NOMO-1 treated with dmso at 0.1 percent for 144 hours (cell line): ENCODE results near the gene ARX.

Experiments used
- DNase-seq: peaks from one replicate; lab custom pipeline; 2025; ENCODE audit not compliant: unreplicated experiment; lab: John Stamatoyannopoulos, UW

ARX gene

DNA sequence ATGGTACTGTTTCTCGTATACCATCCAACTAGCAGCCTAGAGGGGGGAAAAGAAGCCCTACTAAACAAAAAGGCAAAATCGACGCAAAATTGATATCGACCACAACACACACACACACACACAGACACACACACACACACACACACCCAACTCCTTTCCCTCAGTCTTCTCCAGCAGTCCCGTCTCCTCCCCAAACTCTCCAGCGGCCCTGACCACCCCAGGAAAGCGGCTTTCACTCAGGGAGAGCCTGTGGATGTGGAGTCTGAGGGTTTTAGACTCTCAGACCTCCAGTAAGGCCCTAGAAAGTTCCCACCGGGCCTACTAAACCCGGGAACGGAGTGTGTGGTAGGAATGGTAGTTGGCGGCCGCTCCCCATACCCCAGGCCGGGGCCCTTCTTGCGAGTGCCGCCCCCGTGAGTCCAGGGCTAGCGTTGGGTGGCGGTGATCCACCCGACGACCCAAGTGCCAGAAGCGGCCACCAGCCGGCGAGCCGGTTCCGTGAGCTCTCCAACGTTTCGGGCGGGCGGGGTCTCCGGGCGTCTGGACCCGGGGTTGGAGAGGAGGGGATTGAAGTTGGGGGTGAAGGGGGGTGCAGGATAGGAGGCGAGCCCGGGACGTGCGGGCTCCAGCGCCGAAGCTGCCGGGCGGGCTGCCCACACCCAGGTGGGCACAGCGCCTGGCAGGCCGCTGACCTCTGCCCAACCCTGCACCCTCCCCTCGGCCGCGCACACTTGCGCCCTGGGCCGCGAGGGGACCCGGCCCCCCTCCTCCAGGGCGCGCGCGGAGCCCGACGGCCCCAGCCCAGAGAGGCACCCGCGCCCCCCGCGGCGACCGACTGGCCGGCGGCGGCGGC lies 13.7 kb downstream of the ARX start:
- DNase-seq: no peak

DNA sequence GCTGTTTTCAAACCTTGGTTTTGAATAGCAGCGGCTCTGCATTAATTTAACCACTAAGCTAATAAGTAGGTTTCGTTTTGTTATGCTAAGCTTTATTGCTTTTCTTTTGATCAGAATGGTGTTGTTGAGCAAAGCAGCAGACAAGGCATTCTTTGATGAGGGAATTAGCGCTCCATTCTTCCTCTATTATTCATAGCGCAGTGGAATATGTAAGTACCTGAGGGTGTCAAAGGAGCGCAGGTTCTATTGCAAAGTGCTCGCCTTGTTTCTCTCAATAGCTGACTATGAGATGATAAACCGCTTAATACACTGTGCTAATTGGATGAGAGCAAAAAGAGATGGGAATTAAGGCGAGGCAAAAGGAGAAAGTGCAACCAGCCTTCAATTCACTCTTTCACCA lies 16.3 kb downstream of the ARX start:
- DNase-seq: no peak

DNA sequence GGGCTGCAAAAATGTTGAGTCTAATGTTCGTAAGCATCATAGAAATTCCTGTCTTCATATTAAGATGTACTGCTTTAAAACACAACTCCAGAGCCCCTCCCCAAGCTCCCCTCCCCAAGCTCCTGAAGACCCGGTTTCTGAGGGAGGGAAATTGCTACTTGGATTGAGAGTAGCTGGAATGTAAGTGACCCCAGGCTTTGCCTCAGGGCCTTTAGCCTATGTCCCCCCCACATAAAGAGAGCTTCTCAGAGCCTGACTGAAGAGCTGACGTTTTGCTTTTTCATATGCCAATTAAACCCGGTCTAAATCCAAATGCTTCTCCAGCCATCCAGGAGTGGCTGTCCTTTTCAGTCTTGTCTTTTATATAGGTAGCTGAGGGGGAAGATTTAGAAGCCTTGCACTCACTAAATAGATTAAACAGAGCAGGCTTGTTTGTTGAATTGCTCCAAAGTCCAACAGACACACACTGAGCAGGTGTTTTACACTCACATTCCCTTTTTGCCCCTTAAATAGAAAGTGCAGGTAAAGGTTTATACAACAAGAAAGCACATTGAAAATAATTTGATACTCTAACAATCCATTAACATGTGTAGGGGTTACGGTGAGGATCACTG lies 19.6 kb downstream of the ARX start:
- DNase-seq: no peak

DNA sequence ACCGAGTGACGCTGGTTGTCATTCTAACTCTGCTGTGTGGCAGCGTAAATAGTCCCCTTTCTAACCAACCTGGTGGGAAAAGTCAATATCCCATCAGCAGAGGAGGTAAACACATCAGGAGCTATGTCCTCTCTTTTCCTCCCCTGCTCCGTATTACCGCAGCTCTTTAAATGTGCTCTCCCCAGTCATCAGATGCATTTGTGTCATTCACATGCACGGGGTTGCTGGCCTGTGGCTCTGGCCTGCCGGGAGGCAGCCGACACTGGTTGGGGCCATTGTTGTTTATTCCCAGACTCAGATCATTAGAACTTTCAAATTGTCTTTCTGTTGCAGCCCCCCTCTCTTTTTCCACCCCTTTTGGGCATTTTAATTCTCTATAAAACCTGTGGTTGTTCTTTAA lies 21.9 kb downstream of the ARX start:
- no peak for DNase-seq

DNA sequence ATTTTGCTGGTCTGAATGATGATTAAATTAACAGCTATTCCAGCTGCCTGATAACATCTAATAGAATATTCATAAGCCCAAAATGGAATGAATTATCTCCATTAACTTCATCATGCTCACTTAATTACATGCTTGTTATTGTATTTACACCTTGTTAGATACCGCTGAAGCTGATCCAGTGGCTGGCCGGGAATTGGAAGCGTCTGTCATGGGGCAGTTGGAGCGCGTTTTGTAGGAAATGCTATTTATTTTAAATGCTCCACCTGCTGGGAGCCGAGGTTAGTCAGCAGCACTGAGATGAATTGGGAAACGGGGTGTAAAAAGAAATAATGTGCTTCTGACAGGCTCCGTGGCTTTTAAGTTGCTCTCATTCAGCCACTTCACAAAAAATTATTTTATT lies 25.2 kb downstream of the ARX start:
- no peak for DNase-seq

DNA sequence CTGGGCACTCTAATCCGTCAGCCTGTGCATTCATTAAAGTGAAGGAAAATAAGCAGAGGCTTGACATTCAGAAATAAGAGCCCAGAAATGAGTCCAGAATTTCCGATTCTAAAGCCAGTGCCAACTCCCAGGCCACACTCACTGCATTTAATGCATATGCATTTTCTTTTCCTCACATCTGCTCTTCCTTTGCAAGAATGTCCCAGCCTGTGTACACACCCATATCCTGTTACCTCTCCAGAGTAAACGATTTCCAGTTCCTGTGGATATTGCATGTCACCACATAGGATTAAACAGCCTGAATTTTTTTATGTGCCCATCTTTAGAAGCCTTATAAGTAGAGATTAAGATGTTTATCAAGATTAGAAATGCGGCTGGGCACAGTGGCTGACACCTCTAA lies 27.5 kb downstream of the ARX start:
- no peak for DNase-seq

DNA sequence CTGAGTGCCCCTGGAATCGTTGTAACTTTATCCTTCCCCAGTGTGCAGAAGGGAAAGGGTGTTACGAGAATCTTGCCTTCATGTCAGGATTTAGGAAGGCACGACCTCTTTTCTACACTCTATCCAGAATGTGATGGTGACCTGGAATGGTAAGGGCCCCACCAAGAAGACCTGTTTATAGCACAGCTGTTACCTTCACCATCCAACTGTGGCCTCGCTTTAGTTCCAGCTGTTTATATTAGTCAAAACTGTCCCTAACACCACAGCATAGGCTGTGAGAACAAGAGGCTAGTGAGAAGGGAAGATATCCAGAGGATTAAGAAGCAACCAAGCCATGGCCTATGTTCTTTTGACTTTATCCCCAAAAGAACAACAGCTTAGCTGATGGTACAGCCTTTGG lies 28.0 kb downstream of the ARX start:
- DNase-seq: no peak

DNA sequence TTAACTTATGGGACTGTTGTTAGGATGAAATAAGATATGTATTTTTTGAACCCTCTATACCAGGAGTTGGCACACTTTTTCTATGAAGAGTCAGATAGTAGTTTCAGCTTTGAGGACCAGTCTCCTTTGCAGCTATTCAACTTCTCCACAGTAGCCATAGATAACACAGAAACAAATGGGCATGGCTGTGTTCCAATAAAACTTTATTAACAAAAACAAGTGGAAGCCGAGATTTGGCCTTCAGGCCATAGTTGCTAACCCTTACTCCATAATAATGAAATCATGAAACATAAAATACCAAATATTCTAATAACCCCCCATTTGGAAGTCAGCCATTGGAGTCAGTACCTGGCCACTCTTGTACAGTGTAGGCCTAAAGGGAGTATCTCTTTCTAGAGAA lies 30.6 kb downstream of the ARX start:
- DNase-seq: no peak

DNA sequence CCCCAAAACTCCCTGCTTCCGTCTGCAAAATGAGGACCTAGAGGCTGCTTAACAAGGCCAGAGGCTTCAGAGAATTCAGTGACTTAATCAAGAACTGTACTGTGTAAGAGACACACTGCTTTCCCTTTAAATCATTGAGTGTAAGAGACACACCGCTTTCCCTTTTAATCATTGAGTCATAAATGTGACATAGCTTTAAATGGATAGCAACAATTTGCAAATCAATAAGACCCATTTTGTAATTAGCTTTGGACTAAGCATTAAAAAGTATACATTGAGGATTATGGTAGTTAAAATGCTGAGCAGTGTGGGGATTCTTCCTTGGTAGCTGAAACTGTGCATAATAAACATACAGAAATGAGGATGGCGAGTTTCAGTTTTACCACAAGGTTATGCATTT lies 31.8 kb downstream of the ARX start:
- no peak for DNase-seq

DNA sequence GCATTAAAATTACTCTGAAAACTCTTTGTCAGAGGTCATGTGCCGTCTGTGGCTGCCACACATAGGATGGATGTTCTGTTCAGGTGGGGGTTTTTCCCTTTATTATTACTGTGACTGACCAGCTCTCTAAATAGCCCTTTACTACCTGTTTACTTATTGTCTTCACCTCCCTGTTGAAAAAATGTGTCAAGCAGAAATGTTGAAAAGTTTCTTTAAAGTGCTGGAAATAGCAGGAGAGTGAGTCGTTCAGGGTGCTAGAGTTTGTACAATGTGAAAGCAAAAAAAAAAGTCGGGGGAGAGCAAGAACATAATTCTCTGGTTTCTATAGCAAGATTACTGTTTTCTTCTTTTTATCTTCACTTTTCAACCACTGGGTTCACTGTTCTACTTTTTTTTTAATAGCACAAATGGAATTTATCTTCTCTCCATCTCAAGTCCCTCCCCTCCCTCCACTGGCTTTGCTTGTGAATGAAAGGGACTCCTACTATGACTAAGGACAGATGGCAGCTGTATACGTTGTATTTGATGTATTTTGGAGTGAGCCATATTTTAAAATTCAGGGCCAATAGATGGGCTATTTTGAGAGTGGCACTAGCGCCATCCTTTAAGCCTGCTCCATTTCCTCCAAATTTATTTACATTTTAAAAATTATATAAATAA lies 33.3 kb downstream of the ARX start:
- no peak for DNase-seq

DNA sequence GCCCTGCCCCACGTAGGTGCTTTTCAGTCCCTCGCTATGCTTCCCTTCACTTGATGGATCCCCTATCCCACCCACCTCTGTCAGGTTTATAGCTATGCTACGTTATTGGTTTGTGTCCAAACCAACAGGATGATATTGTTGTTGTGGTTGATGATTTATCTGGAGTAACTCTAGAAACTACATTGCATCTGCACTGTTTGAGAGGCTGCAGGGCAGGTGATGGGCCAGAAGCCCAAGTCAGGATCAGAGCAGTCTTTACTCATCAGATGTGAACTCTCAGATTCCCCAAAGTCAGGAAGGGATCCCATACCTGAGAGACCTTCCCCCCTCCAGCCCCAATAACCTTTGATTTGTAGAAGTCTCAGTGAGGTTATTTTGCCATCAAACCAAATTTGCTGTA lies 34.7 kb downstream of the ARX start:
- no peak for DNase-seq

DNA sequence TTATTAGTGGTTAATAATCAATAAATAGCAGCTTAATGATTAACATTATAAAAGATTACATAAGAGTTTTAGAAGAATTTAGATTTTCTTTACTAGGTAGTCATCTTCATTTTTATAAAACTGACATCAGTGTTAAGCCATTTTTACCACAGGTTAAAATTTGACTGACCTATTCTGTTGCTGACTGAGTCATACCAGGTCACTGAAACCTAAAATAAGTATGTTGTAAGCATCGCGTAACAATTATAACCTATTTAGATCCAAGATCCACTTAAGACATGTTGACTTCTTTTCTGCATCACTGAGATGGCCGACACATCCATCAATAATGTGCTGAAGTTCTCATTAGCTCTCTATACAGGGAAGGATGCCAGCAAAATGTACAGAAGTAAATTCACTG lies 36.7 kb downstream of the ARX start:
- no peak for DNase-seq

DNA sequence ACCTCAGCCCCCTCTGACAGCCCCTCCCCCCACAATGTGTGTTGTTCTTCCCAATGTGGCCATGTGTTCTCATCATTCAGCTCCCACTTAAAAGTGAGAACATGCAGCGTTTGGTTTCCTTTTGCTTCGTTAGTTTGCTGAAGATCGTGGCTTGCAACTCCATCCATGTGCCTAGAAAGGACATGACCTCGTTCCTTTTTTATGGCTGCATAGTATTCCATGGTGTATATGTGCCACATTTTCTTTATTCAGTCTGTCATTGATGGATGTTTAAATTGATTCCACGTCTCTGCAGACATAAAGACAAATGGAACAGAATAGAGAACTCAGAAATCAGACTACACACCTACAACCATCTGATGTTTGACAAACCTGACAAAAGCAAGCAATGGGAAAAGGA lies 46.0 kb downstream of the ARX start:
- no peak for DNase-seq

DNA sequence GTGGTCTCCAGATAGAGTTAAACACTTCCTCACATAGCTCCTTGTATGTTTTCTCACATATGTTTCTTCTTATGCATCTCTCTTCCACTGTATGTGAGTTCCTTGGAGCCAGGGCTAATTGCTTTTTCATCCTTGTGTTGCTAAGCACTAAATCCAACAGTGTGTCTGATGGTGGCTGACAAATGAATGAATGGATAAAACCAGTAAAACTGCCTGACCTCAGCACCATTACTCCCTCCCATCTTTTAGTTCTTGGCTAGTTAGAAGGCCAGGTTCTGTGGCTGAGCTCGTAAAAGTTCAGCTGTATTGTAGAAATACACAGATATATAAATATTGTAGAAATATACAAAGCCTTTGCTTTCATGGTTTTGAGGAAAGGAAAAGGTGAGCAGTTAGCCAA lies 50.4 kb downstream of the ARX start:
- no peak for DNase-seq

DNA sequence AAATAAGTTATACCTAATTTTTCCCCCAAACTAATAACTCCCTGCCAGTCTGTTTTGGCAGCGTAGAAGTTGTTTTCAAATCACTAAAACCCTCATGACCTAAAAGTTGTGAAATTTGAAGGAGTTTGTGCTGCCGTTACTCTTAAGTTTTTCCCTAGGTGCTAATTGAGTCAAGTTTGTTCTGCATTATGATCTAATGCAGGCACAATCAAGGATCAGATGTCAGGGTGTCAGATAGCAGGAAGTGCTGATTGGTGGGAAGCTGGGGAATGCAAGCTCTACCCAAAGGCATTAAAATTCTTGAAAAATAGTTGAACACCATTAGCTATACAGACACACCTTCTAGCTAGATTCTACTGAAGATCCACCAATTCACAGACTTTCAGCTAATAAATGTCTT lies 51.9 kb downstream of the ARX start:
- no peak for DNase-seq

DNA sequence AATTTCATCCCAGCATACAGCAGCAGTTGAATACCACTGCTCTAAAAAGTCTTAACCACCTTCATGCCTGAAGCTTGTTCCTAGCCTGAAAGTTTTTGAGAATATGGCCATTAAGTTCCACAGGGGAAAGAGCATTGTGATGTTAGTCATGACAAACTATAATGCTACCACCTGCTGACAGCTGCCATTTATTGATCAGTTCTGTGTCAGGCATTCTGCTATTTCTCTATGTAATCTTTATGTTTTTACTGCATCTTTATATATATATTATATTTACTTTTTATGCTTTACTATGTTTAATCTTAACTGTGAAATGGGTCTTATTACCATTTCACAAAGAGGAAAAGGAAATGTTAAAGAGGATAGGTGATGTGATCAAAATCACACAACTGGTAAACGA lies 54.0 kb downstream of the ARX start:
- no peak for DNase-seq

DNA sequence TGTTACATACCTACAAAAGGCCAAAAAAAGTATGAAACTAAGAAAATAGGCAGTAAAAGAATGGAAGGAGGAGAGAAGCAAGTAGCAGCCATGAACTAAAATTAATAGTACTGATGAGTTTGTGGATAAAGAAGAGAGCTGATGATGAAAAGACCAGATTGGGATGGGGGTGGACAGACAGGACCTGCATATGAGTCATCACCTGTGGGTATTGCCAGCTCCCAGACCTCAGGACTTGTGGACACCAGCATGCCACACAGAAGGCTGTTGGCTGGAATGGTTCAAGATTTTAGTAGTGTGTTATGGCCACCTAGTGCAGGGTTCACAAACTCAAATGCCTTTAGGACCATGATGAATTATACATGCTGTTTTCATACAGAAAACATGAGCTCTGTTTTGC lies 58.9 kb downstream of the ARX start:
- no peak for DNase-seq

DNA sequence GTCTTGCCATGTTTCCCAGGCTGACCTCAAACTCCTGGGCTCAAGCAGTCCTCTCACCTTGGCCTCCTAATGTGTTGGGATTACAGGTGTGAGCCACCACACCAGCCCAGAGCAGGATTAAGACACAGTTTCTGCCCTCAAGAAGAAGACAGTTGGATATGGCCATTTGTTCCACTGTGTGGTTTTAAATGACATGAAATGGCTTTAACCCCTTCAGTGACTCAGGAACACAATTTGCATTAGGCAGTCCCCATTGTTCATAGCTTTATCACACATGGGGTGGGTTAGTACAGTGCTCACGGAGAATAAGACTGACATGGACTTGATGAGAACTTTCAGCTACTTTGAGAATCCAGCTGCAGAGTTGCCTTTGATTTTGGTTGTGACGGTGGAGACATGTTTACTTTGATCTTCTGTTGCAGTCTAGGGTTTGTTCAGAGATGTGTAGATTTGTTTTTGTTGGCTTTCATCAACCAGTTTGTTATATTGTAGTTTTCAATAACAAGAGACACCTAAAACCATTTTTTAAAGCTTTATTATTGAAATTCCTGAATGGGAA lies 60.3 kb downstream of the ARX start:
- no peak for DNase-seq

DNA sequence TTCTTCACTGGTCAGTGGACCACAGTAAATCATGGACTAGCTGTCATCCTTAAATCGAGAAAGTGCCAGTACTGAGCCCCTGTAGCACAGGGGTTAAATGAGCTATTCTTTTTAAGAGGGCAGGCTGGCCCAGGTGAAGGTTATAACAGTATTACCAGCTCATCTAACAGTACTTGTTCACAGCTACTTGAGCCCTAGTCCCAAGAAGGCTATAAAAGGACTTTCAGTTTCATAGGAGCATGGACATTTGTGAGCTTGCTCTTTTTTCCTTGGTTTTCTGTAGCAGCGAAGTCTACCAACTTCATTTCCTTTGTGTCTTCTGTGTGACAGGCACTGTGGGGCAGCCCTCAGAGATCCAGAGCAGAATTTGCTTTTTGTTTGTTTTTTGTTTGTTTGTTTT lies 61.0 kb downstream of the ARX start:
- DNase-seq: no peak
